ENCODE data around the gene ABRACL. TPM values are rescaled to one million over a fixed set of nuclear protein-coding genes. Genes with fewer than 3 reads are reported as not detected.
A peak's percentile ranks its signal among the peaks of the same experiment; 100 is the strongest.

ABRACL gene
- total and polyA plus RNA-seq, 2 of the 8 experiments (the other 6 are each of a cell fraction or from before 2014, with no cell fraction given): 103 to 167 TPM

DNA sequence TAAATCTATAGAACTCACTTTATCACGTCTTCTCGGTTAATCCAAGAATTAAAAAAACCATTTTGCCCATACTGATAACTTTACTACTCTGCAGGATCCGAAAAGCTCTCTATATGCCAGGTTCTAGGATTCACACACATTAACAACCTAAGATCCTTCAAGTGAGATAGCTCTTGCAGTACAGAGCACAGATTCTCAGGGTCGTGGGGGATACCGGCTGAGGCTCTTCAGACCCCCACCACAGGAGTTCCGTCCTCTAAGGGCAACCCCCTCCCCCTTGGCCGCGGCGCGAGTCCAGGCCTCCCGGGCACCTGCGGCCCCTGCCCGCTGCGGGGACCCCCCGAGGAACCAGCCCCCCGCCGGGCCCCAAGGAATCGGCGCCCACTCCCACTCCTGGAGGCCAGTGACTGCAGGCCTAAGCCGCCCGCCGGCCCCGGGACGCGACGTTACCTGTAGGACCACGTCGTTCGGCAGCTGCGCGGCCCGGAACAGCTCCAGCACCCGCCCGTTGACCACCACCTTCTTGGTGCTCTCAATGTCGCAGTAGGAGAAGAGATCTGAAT, 41.4 kb upstream of the ABRACL start:
- Histone ChIP-seq H4K5ac (ENCODE audit: insufficient read length, low read depth, low read length) (peak overlapping the region; percentile 55), H3K56ac (replicated peaks; ENCODE audit: insufficient read length, low read depth, low read length) (peak overlapping the region; percentile 5), H3K23me2 (ENCODE audit: low read depth, low read length) (no peaks in the 10 kb centered on the region; the same call in 1 of the 2 replicates), H3K27me3 (replicated peaks in 1 of 4; ENCODE audit: control insufficient read depth in 3 of 4, extremely low read depth in 1 of 4, insufficient read depth in 3 of 4, low read length in 3 of 4) (no peaks in the 10 kb centered on the region), H3K4me3 (ENCODE audit: extremely low read depth in 1 of 4, insufficient read depth in 2 of 4, low read depth in 3 of 4, low read length in 4 of 4) (peak overlapping the region; percentile 77 to 97 (median 82)), H3K79me2 (ENCODE audit: control insufficient read depth in 1 of 2, insufficient read depth in 2 of 2, low read length in 2 of 2) (peaks cover 27 to 54% of the 10 kb centered on the region in 2 experiments), H2BK120ac (replicated peaks; ENCODE audit: low read depth, low read length) (no peak overlapping the region), H4K20me1 (replicated peaks in 1 of 2; ENCODE audit: control insufficient read depth in 1 of 2, insufficient read depth in 2 of 2, low read length in 2 of 2) (peaks cover 3 to 5% of the 10 kb centered on the region in 2 experiments), H2BK12ac (ENCODE audit: low read depth, low read length) (no peak overlapping the region), H3K18ac (ENCODE audit: extremely low read depth, low read length) (peak overlapping the region; percentile 88), H3K14ac (ENCODE audit: insufficient read length) (no peak overlapping the region), H2BK20ac (ENCODE audit: low read length) (no peak overlapping the region), H2BK5ac (ENCODE audit: low read depth, low read length) (peak overlapping the region; percentile 79), H4K91ac (replicated peaks; ENCODE audit: insufficient read length, low read length) (peak overlapping the region; percentile 32), H4K8ac (ENCODE audit: extremely low read depth, insufficient read depth, low read length) (peak overlapping the region; percentile 97), H3K9ac (replicated peaks in 1 of 4; ENCODE audit: extremely low read depth in 1 of 4, low read depth in 3 of 4, low read length in 3 of 4) (peak overlapping the region; percentile 80 to 89 (median 86); a peak in 6 of 7 replicates), H3K23ac (ENCODE audit: insufficient read length) (no peak overlapping the region), H2BK15ac (ENCODE audit: low read length) (no peak overlapping the region), H2AFZ (ENCODE audit: low read length) (no peak overlapping the region), H3K4ac (replicated peaks; ENCODE audit: insufficient read length, low read depth, low read length) (no peak overlapping the region), H3K4me1 (replicated peaks in 1 of 4; ENCODE audit: control insufficient read depth in 3 of 4, insufficient read depth in 4 of 4, low read length in 3 of 4) (peaks cover 3 to 6% (median 6%) of the 10 kb centered on the region in 4 experiments; a peak in 4 of 7 replicates), H3K9me3 (ENCODE audit: insufficient read depth in 2 of 2, low read depth in 1 of 2, low read length in 1 of 2) (no peaks in the 10 kb centered on the region), H3K4me2 (ENCODE audit: insufficient read depth in 1 of 2, low read depth in 2 of 2, low read length in 2 of 2) (peak overlapping the region; percentile 67 to 85), H2AK5ac (ENCODE audit: low read depth, low read length) (no peak overlapping the region), H3K36me3 (ENCODE audit: control insufficient read depth in 2 of 4, insufficient read depth in 4 of 4, low read length in 3 of 4) (no peaks in the 10 kb centered on the region), H3K27ac (ENCODE audit: low read depth, low read length) (peak overlapping the region; percentile 75; the same call in 1 of the 2 replicates), H3K79me1 (ENCODE audit: low read depth, low read length) (0 out of 2 replicates have a peak, but pooled peaks cover 3% of the 10 kb centered on the region)
- TF ChIP-seq ASH2L (IDR thresholded peaks at IDR 0.05; ENCODE audit: low read length): peak; percentile 58
- peak; percentile 23 for TF ChIP-seq CTBP2 (IDR thresholded peaks at IDR 0.05; ENCODE audit: borderline replicate concordance, insufficient read depth, insufficient read length, low read length)
- no peak for TF ChIP-seq CHD2 (IDR thresholded peaks at IDR 0.05; ENCODE audit: low read length)
- FAIRE-seq (no peak), DNase-seq (ENCODE audit: low read depth in 1 of 2, low spot score in 2 of 2) (no peak)
- POLR2A ChIA-PET (ENCODE audit: partially characterized antibody): interaction anchor here (0.5 to 2.6 kb wide), 15 partner anchors 12 to 171 kb away, joined by 3 to 20 read pairs (median 4); no protein-coding TSS in a partner anchor
- CTCF ChIA-PET (ENCODE audit: partially characterized antibody): interaction anchor here (0.7 to 1.6 kb wide), 9 partner anchors 12 to 236 kb away, joined by 3 to 5 read pairs (median 3); no protein-coding TSS in a partner anchor
- 5% methylated on average over 26 of the region's 35 CpGs; no CpG with 5 or more reads in 1 of the 2 experiments for WGBS, 2 experiments (ENCODE audit: extremely low coverage in 1 of 2, insufficient coverage in 1 of 2, insufficient read length in 1 of 2, insufficient replicate concordance in 2 of 2, low coverage in 1 of 2, low lambda C conversion rate in 2 of 2, missing lambda C conversion rate in 1 of 2)
